Inflammatory macrophage treated with lipopolysaccharide for 1 hour (primary cell): ENCODE data around the gene PDCD4.
A peak's percentile ranks its signal among the peaks of the same experiment; 100 is the strongest.

Experiments
- DNase-seq, 2 donors: peaks; one replicate each; pipeline ENCODE4 v3.0.0-alpha.2; 2020 to 2022

PDCD4 gene

DNA sequence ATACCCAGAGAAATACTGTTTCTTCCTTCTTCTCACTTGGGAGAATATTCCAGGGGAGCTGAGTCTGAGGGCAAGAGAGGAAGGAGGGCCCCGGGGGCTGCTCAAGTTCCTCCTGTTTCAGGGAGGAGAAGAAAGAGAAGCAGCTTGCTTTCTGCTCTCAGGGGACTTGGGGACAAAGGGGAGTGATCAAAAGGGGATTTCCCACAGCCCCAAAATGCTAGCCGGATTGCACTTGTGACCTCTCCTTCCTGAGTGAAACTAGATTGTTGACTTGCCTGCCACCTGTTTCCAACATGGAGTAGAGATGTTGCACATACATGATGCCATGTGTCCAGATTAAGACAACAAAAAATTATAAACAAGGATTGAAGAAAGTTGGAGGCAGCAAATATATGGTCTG lies 28.7 kb upstream of the PDCD4 start:
- peak; percentile 52 to 76 for DNase-seq

DNA sequence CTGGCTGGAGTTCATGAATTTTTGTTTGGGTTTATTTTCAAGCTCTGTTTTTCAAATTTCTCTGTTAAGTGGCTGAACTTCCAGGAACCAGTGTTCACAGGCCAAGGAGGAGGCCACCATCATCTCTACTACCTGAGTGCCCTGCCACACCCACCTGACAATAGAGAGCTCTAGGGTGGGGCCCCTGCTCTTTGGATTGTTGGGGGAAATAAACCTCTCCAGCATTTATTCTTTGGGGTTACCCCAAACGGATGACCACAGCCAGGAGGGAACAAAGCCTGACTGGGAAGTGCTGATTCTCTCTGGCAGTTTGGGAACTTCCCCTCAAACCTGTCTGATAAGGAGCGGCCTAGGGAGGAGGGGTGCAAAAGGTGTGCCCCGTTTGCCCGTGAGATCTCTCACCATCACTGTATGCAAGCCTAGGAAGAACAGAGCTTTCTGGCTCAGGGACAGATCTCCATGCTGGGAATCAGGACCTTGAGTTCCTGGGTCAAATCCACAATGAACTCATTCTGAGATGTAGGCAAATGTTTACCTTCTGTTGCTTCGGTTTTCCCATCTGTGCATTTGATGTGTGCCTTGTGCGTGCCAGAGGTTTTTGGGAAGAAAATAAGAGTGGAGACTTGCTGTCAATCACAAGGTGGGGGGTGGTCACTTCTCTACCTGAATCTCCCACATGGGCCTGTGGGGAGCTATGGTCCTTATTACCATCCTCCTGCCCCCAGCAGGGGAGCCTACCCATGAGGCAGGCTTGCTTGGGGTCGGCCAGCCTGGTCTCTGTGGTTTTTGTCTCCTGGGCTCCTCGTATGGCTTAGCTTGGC lies 27.7 kb upstream of the PDCD4 start:
- no peak for DNase-seq

DNA sequence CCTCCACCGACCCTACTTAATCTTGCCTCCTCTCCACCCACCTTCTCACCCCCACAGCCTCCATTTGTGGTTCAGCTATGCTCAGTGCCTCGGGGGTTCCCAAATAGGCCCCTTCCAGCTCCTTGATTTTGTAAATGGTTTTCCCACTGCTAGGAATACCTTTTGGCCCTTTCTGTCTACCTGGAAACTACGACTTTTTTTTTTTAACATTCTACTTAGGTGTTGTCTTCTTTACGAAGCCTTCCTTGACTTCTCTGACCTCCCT lies 27.2 kb upstream of the PDCD4 start:
- no peak for DNase-seq

DNA sequence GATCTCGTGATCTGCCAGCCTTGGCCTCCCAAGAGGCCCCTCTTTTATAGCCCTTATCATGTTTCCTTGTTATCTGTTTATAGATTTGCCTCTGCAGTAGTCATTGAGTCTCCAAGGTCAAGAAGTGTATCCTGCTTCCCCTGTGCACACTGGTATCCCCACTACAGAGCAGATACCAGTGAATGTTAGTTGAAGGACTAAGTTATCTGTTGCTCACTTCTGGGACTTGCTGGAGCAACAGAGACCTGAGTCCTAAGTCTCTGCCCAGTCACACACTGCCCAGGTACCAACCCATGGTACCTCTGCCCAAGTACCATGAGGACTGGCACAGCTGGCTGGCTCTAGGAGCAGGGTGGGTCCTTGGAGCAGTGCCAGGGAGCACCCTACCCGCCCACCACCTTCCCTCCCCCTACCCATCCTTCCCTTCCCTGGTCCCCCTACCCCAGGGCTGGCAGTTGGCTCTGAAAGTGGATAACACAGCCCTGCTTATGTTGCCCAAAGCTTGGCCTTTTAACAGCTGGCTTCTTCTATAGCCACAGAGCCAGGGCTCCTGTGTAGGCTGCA lies 26.5 kb upstream of the PDCD4 start:
- no peak for DNase-seq

DNA sequence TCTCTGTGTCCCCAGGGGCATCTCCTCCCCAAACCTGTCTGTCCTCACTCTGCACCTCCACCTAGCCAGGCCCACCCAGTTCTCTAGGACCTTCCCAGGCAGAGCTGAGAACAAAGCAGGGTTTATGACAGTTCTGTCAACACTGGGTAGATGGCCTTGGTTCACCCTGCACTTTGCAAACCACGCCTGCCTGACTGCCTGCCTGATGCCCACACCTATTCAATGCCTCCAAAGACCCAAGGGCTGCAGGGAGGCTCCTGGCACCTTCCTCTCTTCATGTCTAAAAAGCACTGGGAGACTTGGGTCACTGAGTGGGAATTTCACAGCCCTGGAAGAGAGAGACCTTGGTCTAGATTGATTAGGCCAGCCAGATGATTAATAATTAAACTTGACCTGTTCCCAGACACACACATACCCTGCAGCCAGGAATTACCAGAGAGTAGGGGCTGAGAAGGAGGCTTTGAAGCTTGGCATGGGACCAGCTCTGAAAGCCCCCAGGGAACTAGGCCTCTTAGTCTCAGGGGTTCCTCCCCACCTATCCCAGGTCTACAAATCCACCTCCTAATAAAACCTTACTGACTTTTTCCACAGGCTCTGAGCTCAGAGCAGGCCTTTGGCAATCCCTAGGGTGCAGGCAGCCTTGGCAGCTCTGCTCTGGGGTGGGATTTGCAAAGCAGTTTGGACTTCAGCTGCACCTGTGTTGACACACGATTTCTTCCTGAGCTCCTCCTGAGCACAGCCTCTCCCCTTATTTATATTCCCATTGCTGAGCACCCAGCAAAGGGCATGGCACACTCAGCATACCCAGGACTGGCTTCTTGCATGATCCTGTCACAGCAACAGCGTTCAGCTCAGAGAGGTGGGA lies 25.7 kb upstream of the PDCD4 start:
- DNase-seq, result no peak

DNA sequence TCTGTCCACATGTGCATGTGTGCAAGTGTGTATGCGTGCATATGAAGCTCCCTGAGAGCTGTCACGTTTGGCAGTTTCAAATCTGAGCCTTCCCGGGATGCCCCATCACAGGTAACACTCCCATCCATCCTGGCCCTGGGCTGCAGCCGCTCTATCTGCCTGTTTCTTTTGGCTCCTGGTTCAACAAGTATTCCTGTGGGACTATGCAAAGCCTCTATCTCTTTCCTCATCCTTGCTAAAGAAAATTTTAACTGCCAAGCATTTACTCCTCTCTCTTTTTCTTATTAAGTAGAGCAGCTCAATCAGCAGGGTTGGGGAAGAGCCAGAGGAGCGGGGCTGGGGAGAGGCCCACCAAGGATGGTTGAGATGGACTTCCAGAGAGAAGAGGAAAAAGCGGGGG lies 24.4 kb upstream of the PDCD4 start:
- no peak for DNase-seq

DNA sequence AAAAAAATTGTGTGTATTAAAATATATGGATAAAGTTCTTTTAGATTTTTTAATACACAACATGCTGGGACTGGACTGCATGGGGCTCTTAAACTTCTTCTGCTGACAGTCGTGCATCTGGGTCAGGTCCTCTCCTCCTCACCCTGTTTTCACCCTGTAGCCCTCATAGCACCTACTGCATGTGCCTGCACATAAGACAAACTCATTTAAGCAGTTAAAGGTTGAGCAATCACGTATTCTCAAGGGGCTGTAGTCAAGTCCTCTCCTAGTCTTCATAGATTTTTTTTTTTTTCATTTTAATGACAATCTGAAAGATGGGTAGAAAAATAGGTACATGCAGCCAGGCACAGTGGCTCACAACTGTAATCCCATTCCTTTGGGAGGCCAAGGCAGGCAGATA lies 23.6 kb upstream of the PDCD4 start:
- DNase-seq, result no peak

DNA sequence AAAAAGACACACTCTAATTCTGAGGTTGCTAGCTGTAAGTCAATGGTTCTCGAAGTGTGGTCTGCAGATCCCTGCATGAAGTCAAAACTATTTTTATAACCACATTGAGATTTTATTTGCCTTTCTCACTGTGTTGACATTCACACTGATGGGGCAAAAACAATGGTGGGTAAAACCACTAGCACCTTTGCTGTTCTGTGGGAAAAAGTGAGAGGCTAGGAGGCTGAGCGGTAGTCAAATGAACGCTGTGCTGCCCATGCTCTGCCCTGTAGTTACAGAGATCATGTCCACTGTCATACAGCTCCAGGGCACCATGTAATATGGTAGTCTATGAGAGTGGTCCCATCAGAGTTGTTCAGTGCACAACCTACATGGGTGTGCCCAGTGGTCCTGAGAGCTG lies 21.6 kb upstream of the PDCD4 start:
- DNase-seq, result no peak

DNA sequence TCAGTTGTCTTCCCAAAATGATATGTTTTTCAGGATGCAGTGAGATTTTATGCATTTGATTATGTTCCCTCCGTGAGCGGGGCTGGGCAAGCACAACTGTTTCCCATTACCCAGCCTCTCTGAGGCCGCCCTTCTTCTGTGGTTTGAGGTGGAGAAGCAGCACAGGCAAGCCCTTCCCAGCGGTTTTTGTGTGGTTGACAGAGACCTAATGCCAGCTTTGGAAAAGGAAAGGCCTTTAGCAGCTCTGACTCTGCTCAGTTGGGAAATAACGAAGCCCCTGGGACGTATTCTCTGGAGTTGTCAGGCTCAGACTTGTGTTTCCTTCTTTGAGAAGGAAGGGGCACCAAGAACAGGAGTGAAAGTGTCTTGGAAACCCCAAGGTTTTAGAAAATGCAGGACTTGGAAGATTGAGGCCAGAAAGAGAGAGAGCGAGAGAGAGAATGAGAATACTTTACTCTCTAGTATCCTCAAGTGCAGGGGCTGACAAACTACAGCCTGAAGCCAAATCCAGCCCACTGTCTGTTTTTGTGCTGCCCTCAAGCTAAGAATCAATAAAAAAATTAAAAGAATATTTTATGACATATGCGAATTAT lies 20.6 kb upstream of the PDCD4 start:
- DNase-seq, result no peak

DNA sequence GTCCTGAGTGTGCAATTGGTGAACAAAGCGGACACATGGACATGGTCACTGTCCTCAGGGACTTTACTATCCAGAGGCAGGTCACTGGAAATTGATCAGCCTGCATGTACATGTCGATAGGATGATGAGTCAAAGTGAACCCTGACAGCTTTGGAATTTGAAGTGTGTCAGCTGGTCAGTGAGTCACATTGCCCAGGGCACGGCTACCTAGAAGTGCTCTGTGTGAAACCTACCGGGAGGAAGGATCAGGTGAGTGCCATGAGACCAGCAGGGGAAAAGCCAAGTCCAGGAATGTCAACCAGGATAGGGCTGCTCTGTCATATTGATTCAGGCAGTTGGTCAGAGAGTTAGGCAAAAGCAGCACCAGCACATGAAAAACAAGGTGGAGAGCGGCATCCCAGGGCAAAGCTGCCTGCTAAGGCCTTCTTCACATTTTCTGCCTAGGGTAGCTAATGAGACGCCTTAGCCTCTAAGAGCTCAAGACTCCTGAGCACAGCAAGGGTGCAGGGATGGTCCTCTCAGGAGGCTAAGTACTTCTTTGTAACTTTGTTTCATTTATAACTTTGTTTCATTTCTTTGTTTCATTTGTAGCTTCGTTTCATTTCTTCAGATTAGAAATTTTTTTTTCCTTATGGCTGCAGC lies 19.4 kb upstream of the PDCD4 start:
- DNase-seq, result no peak

DNA sequence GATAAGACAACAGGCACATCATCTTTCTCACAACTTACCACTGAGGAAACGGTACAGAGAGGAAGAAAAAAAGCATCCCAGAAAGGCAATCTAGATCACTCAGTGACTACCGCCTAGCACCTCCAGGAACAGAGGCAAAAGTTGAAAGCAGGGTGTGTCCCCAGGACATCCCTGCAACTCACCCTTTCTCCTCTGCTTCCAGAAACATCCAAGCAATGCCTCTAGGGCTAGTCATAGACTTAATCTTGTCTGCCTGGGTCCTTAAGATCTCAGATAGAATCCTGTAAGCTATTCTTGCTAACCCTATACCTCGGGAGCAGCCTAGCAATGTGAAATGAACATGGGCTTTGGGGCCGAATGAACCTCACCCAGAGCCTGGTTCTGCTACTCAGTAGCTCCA lies 18.8 kb upstream of the PDCD4 start:
- no peak for DNase-seq

DNA sequence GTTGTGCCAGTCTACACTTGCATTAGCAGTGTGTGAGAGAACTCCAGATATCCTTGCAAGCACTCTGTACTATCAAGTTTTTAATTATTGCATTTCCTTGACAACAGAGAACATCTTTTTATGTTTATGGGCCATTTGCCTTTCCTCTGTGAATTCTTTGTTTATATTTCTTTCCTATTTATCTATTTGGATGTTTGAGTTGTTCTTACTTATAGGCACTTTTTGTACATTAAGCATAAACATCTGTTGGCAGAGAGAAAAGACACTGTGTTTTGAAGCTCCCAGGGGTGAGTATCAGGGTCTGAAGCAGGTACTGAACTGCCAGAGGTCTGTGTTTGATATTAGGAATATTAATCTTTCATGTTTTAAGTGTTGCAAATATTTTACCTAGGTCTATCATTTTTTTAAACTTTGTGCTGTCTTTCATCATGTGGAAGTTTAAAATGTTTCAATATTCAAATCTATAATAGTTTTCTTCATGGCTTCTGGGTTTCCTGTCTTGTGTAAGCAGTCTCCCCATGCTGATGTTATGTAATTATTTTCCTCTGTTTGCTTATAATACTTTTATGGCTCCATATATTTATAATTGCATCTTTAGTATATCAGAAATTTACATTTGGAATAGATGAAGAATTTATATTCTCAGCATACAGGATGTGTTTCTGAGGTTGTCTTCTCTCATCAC lies 17.7 kb upstream of the PDCD4 start:
- DNase-seq, result peak; percentile 47 to 55

DNA sequence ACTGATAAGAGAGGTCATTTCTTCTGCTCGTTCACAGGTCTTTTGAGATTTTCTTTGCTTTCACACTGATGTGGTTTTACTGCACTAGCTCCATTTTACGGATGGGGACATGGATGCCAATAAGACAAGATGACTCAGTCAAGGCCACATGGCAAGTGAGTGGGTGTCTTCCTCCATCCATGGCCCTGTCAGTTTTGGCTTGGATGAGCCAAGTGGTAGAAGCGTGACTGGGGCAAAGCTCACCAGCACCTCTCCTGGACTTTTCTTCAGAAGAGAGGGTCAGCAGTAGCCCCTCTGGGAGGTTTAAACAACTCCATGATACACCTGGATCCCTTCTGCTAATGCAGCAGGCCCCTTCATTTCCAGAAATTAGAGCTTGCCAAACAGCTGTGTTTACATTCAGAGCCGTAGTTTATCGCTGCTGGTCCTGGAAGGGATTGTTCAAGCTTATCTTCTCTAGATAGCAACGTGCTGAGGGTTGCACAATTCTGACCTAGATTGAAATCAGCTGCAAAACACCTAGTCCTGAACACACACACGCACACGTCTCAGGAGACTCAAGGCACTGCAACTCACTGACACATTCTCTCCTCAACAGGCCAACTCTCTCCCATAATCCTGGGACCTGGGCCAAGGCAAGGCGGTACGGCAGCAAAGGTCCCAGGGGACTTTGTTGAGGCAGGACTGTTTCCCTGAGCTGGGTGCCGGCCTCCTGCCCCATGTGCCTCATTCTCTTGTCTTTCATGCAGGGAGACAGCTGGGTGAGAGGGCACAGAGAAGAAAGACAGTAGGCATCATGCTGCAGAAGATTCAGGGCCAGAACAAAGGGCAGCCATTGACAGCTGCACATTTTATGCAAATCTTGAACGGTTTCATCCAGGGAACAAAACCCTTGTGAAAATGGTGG lies 14.2 kb upstream of the PDCD4 start:
- DNase-seq, result peak; percentile 62 to 78

DNA sequence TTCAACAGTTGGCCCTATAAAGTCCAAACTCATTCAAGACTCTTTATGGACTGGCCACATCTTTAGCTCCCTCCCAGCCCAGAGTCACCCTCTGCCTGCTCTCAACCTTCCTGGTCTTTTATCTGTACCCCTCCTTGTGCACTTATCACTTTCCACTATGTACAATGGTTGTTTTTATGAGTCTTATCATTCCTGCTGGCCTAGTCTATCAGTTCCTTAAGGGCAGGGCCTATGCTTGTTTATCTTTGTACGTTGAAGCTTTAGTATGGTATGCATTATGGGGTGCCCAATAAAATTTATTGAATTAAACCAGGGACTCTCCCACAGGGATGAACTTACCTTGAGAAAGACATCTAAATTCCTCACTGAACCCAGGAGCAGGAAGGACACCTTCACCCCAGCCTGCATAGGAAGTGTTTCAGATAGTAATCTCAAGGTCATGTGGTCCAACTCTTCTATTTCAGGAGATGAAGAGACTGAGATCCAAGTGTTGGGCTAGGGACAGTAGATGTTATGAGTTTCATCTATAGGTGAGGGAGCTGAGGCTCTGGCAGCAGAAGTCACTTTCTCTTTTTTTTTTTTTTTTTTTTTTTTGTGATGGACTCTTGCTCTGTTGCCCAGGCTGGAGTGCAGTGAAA lies 13.3 kb upstream of the PDCD4 start:
- no peak for DNase-seq

DNA sequence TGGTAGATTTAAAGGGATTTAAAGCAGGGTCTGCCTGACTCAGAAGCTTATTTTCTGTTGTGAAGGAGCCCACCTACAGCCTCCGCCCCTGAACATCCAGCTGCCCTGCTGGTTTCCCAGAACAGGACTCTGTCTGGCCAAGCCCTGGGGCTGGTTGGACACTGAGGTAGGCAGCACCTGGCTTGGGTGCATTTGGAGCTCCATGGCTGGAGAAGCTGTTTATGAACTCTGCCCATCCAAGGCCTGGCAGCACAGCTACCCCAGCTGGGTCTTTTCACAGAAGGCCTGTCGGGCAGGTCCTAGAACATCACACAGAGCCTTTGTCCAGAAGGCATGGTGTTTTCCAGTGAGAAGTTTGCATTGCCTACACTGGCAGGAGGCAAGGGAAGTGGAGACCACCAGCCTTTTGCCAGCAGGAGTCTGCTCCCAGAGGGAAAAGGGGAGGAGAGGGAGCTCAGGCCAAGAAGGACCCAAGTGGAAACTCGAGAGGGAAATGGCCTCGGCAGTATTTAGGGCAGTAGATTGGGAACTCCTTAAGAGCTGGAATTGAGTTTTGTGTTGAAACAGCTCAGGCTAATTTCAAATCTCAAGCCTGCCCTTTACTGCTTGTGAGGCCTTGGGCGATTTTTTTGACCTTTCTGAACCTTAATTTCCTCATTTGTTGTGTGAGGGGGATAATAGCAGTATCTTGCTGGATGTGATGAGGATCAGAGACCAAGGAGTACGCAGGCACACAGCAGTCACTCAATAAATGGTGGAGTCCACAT lies 12.3 kb upstream of the PDCD4 start:
- peak; percentile 60 for DNase-seq

DNA sequence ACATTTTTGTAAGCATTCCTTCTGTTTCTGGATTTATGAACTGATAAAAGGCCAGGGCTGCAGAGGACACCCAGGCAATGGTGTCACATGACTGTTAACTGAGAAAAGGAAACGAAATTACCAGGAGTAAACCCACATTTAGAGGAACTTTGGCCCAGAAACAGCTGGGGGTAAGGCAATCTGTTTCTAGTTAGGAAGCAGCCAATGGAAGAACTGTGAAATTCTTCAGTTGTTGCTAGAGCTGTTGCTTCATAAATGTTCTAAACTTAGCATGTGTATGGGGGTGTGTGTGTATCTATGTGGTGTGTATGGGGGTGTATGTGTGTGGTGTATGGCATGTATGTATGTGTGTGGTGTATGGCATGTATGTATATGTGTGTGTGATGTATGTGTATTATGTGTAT lies 11.8 kb upstream of the PDCD4 start:
- peak; percentile 80 to 86 for DNase-seq

DNA sequence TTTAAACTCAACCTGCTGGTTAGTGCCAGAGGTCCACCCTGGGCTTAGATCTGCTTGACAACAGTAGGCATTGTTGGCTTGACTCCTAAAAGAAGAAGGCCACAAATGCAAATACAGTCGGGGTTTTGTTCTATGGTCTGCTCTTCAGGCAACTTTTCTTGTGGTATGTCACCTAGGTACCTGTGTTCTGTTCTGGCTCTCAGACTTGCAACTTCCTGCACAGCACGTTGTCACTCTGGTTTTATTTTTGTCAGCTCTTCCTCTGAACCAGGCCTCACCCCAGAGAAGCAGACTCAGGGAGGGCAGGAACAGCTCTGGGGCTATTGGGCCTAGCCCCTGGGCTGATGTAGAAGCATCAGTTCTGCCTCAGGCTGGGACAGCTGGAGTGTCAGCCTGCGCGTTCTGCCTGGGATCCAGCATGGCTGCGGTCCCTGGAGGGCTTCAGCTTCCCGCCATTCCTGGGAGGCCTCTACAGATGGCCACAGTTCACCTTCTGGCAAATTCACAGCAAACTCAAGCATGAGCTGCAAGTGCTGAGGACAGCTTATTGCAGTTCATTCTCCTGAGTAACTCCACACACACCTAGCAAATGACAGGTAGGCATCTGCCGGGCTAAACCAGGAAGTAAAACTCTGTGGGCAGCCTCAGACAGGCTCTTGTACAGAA lies 11.0 kb upstream of the PDCD4 start:
- DNase-seq, result no peak

DNA sequence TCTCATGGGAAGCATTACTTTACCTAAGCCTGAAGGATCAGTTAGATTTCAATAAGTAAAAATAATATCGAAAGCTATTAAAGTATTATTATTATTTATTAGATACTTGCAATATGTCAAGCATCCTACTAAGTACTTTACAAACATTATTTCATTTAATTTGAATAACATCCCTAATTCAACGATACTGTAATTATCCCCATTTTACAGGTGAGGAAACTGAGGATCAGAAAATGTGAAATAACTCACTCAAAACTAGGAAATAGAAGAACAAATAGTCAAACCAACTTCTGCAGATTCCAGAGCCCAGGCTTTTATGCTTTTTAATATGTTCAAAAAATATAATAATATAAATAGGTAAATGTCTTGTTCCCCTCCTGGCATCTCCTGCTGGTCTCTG lies 10.3 kb upstream of the PDCD4 start:
- no peak for DNase-seq

DNA sequence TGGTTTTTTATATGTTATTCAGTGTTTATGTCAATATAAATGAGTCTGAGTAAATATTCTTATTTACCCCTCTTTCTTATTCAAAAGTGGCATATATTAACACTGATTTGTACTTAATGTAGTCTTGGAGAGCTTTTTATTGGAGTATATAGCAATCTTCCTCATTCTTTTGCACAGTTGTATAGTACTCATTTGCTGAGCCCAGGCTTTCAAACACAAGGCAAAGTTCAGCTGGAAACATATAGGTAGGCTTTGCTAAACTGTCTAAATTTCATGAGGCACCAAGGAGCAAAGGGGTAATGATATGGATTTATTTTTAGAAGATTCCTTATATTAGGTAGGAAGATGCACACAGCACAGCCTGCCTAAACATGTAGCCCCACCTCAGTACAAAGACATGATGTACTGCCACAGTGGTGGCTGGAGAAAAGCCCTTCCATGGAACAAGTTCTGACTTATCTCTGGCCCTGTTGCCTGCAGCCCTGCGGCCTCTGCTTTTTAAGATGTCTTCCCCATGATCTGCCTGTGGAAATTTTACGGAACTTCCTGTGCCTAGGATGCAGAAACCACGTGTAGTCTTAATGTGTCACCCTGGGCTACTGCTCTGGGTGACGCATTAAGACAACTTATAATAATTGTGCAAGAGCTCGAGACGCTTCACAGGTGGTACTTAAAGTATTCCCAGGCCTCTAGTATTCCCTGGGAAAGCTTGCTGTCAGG lies 9.6 kb upstream of the PDCD4 start:
- peak; percentile 84 to 94 for DNase-seq
